Measurements from ENCODE around the gene WNT4. TPM values are rescaled to one million over a fixed set of nuclear protein-coding genes. Genes with fewer than 3 reads are reported as not detected.

Gene WNT4
- total RNA-seq, 4 donors from 2014 or later = 0.42 to 1.1 TPM; not detected in 2

- DNase-seq = peak in 1 of 2 donors; percentile 6
- no peak for ATAC-seq
- H3K9me3 ChIP-seq = no peaks in the 10 kb centered on the region
- H3K36me3 ChIP-seq = no peaks in the 10 kb centered on the region
- no peak for TF ChIP-seq POLR2A (IDR thresholded peaks at IDR 0.05)
- TF ChIP-seq CTCF (IDR thresholded peaks at IDR 0.05 in 4 of 5, conservative IDR thresholded peaks at IDR 0.05 in 1 of 5) = no peak
- no peaks in the 10 kb centered on the region for H3K27me3 ChIP-seq
- H3K4me3 ChIP-seq = no peak overlapping the region
- intact Hi-C loops (cut with DNase I; ENCODE audit: low total_unique reads) = no loop called here
- H3K4me1 ChIP-seq = peaks cover 0 to 7% of the 10 kb centered on the region in 2 donors
- H3K27ac ChIP-seq = no peak overlapping the region
- in situ Hi-C loops (cut with MboI; ENCODE audit: low sequenced_read_pairs in 4 of 4) = loop anchor here in 2 of 4 donors (25.0 kb wide), 2 partner anchors 294 to 519 kb away; partner anchors contain the start of genes C1QA (in 2 of the 2) and C1QC (in 2 of the 2)
Observed at GRCh38 chr1:22118291-22118992, 24.5 kb downstream of the WNT4 start.

- no peaks in the 10 kb centered on the region for H3K9me3 ChIP-seq
- peaks cover 0 to 7% of the 10 kb centered on the region in 2 donors for H3K4me1 ChIP-seq
- TF ChIP-seq POLR2A (IDR thresholded peaks at IDR 0.05) = no peak
- no peak for TF ChIP-seq CTCF (IDR thresholded peaks at IDR 0.05 in 4 of 5, conservative IDR thresholded peaks at IDR 0.05 in 1 of 5)
- intact Hi-C loops (cut with DNase I; ENCODE audit: low total_unique reads) = no loop called here
- in situ Hi-C loops (cut with MboI; ENCODE audit: low sequenced_read_pairs in 4 of 4) = loop anchor here in 2 of 4 donors (25.0 kb wide), 2 partner anchors 294 to 519 kb away; partner anchors contain the start of genes C1QA (in 2 of the 2) and C1QC (in 2 of the 2)
- DNase-seq (peak in 1 of 2 donors; percentile 6), ATAC-seq (no peak)
- no peak overlapping the region for H3K27ac ChIP-seq
- H3K4me3 ChIP-seq = no peak overlapping the region
- H3K27me3 ChIP-seq = no peaks in the 10 kb centered on the region
- no peaks in the 10 kb centered on the region for H3K36me3 ChIP-seq
Observed at GRCh38 chr1:22117851-22118250, 25.0 kb downstream of the WNT4 start.

GRCh38 chr1:22117238-22117637 lies 25.7 kb downstream of the WNT4 start:
- TF ChIP-seq CTCF (IDR thresholded peaks at IDR 0.05 in 4 of 5, conservative IDR thresholded peaks at IDR 0.05 in 1 of 5) (no peak), POLR2A (IDR thresholded peaks at IDR 0.05) (no peak)
- DNase-seq (peak in 1 of 2 donors; percentile 8), ATAC-seq (no peak)
- intact Hi-C loops (cut with DNase I; ENCODE audit: low total_unique reads) (no loop called here), in situ Hi-C loops (cut with MboI; ENCODE audit: low sequenced_read_pairs in 4 of 4) (loop anchor here in 2 of 4 donors (25.0 kb wide), 2 partner anchors 295 to 520 kb away; partner anchors contain the start of genes C1QA (in 2 of the 2) and C1QC (in 2 of the 2))
- Histone ChIP-seq H3K27ac (no peak overlapping the region), H3K36me3 (no peaks in the 10 kb centered on the region), H3K9me3 (no peaks in the 10 kb centered on the region), H3K4me3 (no peak overlapping the region), H3K27me3 (no peaks in the 10 kb centered on the region), H3K4me1 (peaks cover 1 to 7% of the 10 kb centered on the region in 2 donors)

DNA sequence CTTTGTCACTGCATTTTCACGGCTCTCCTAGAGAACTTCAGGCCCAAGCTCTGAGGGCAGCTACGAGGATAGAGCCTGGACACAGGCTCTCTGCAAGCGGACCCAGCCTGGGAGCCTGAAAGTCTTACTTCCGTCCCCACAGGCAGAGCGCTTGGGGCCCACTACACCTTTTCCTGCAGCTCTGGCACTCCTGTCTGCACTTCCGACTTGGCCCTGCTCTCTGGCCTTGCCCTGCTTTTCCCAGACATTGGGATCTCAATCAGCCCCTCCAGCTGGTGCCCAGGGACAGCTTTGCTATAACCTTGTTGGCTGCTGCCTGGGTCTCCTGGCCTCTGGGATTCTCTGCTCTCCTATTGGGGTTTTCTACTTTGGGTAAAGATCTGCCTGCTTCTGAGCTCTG lies 27.6 kb downstream of the WNT4 start:
- peaks cover 7% of the 10 kb centered on the region in 2 donors for H3K4me1 ChIP-seq
- no peak overlapping the region for H3K27ac ChIP-seq
- no peaks in the 10 kb centered on the region for H3K9me3 ChIP-seq
- H3K36me3 ChIP-seq = no peaks in the 10 kb centered on the region
- intact Hi-C loops (cut with DNase I; ENCODE audit: low total_unique reads) (no loop called here), in situ Hi-C loops (cut with MboI; ENCODE audit: low sequenced_read_pairs in 4 of 4) (loop anchor here in 2 of 4 donors (25.0 kb wide), 2 partner anchors 297 to 522 kb away; partner anchors contain the start of genes C1QA (in 2 of the 2) and C1QC (in 2 of the 2))
- DNase-seq = peak in 1 of 2 donors; percentile 7
- H3K27me3 ChIP-seq = no peaks in the 10 kb centered on the region
- H3K4me3 ChIP-seq = no peak overlapping the region
- TF ChIP-seq CTCF (IDR thresholded peaks at IDR 0.05 in 4 of 5, conservative IDR thresholded peaks at IDR 0.05 in 1 of 5) (no peak), POLR2A (IDR thresholded peaks at IDR 0.05) (no peak)
- no peak for ATAC-seq

Measured in gastrocnemius medialis (tissue), 4 donors.